ENCODE measurements around the gene KIF17.

KIF17 gene

GRCh38 chr1:20625176-20626097 lies 92.4 kb downstream of the KIF17 start:
- DNase-seq (ENCODE audit: low read depth): no peak

DNA sequence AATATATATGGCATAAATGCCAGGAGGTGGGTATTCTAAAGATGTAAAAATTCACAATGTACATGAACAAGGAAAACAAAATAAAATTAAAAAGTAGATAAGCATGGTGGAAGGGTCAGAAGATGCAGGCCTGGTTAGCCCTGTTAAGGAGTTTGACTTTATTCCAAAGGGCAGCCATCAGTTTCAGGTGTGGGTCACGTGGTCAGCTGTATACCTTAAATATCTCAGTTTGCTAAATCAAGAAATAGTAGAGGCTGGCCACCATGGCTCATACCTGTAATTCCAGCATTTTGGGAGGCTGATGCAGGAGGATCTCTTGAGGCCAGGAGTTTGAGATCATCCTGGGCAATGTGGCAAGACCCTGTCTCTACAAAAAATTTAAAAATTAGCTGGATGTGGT lies 93.1 kb downstream of the KIF17 start:
- DNase-seq (ENCODE audit: low read depth): no peak

DNA sequence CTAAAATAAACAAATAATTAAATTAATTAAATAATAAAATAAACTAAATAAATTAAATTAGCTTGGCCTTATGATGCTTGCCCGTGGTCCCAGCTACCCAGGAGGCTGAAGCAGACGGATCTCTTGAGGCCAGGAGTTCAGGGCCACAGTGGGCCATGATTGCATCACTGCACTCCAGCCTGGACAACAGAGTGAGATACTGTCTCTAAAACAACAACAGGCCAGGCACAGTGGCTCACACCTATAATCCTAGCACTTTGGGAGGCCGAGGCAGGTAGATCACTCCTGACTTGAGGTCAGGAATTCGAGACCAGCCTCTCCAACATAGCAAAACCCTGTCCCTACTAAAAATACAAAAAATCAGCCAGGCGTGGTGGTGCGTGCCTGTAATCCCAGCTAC lies 96.8 kb downstream of the KIF17 start:
- DNase-seq (ENCODE audit: low read depth): no peak

DNA sequence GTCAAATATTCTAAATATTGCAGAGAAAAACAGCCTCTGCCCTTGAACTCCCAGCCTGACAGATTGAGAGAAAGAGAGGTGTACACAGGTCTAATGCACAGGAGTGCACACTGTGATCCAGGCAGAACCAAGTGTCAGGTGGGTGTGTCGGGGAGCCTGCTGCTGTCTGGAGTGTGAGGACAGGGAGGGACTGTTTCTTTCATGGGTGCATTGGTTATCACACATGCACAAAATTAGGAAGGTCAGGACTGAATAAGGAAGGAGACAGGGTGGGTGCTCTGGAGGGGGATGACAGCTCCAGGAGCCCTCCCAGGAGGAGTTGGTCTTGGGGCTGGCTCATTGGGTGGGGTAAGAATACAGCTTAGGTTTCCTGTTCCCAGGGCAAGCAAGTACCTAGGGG lies 97.8 kb downstream of the KIF17 start:
- DNase-seq (ENCODE audit: low read depth): no peak

DNA sequence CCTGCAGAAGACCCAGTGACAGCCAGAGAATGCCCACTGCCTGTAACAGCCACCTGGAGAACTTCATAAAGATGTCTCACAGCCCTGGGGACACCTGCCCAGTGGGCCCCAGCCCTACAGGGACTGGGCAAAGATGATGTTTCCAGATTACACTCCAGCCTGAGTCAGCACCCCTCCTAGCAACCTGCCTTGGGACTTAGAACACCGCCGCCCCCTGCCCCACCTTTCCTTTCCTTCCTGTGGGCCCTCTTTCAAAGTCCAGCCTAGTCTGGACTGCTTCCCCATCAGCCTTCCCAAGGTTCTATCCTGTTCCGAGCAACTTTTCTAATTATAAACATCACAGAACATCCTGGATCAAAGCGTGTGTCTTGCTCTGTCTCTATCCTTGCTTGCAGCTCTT lies 99.3 kb downstream of the KIF17 start:
- DNase-seq (ENCODE audit: low read depth): no peak

DNA sequence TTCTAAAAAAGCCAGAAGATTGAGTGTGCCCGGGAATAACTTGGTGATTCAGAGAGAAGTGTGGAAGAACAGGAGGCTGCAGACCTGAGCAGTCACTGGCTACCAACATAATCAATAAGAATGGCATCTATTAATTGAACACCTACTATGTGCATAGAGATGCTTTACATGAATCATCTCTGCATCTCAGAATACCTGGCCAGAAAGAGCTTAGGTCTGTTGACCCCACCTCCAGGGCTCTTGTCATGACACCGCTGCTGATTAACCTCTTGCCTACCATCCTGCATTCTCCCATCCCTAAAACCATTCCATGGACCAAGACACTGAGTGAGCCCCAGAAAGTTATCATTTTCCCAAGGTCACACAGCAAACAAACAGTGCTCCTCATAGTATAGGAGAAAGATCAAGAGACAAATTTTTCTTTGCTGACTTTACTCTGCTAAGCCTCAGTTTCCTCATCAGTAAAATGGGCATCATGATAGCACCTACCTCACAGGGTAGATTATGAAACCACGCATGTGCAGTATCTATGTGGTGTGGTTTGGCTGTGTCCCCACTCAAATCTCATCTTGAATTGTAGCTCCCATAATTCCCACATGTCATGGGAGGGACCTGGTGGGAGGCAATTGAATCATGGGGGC lies 100.8 kb downstream of the KIF17 start:
- no peak for DNase-seq (ENCODE audit: low read depth)

GRCh38 chr1:20615946-20616846 lies 101.6 kb downstream of the KIF17 start:
- DNase-seq (ENCODE audit: low read depth): no peak

DNA sequence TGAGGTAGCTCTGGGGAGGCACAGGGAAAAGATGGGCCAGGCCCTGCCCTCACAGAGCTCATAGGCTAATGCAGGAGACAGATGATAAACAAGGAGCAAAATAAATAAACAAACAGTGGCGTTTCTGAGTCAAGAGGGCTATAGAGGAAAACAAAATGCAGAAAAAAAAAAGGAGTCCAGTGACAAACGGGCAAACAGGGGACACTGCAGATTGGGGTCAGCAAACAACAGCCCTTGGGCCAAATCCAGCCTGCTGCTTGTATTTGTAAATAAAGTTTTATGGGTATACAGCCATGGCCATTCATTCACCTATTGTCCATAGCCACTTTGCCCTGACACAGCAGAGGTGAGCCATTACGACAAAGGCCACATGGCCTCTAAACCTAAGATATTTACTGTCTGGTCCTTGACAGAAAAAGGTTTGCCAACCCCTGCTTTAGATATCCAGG lies 103.7 kb downstream of the KIF17 start:
- DNase-seq (ENCODE audit: low read depth): no peak

All from stromal cell of bone marrow (primary cell).